ENCODE data around the gene PCDHA4.

PCDHA4 gene

GRCh38 chr5:140855772-140856674 is 49.2 kb downstream of the PCDHA4 start, which contains the start of gene PCDHA10:
PCDHA10 (plus strand) TSS chr5:140855897; CDS start chr5:140856049, 152 bp downstream.
- DNase-seq (ENCODE audit: low read depth) = no peak

GRCh38 chr5:140857177-140857986 is 50.5 kb downstream of the PCDHA4 start:
- no peak for DNase-seq (ENCODE audit: low read depth)

GRCh38 chr5:140857987-140858240 is 51.0 kb downstream of the PCDHA4 start:
- DNase-seq (ENCODE audit: low read depth) = no peak

DNA sequence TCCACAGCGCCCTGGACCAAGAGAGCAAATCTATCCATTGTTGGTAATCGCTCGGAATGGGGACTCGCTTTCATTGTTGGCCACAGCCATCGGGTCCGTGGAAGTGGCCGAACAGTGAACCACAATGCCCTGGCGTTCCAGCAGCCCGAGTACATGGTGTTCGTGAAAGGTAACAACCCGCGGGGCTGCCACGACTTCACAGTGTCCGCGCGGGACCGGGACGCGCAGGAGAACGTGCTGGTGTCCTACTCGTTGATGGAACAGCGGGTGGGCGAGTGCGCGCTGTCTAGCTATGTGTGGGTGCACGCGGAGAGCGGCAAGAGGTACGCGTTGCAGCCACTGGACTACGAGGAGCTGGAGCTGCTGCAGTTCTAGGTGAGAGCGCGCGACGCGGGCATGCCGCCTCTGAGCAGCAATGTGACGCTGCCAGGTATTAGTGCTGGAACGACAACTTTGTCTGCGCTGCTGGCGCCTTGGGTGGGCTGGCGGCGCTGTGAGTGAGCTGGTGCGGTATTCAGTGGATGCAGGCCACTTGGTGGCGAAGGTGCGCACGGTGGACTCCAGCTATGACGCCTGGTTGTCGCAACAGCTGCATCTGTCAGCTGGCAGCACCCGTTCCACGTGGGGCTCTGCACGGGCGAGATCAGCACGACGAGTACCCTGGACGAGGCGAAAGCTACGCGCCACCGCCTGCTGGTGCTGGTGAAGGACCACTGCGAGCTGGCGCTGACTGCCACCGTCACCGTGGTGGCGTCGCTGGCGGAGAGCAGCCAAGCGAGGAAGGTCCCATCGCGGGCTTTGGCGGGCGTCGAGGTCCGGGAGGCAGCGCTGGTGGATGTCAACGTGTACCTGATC is 55.8 kb downstream of the PCDHA4 start:
- no peak for DNase-seq (ENCODE audit: low read depth)
